GM18502 (cell line): Measurements from ENCODE around the gene MCRIP2.
"Not testable (repeated sequence)": the region's sequence is repeated elsewhere in the genome, so short reads cannot be mapped to it uniquely, and the experiment has no call there.

Experiments used
- ATAC-seq: cut with Tn5 transposase; IDR thresholded peaks from one replicate; pipeline ENCODE4 v1.9.1; 2021; ENCODE audit warnings: mild to moderate bottlenecking; ENCODE audit not compliant: unreplicated experiment, poor library complexity

The MCRIP2 gene

GRCh38 chr16:678858-679813, 37.5 kb downstream of the MCRIP2 start:
- ATAC-seq: no peak

GRCh38 chr16:679814-680624, 38.4 kb downstream of the MCRIP2 start, which contains the start of gene STUB1:
Gene STUB1 (plus strand): TSS chr16:680410. CDS start chr16:680526, 116 bp downstream.
- ATAC-seq: peak; percentile 41

GRCh38 chr16:680625-680945, 39.0 kb downstream of the MCRIP2 start:
- no peak for ATAC-seq

- ATAC-seq: no peak
These were observed 39.5 kb downstream of the MCRIP2 start for GRCh38 chr16:680967-681745.

- ATAC-seq: no peak
These were observed 40.3 kb downstream of the MCRIP2 start for GRCh38 chr16:681746-682427.

- ATAC-seq: no peak
These were observed 41.1 kb downstream of the MCRIP2 start for GRCh38 chr16:682493-683395.

- no peak for ATAC-seq
These were observed 41.9 kb downstream of the MCRIP2 start for GRCh38 chr16:683396-684070.

GRCh38 chr16:684071-684794, 42.6 kb downstream of the MCRIP2 start, which contains the start of gene JMJD8:
Gene JMJD8 (minus strand): TSS chr16:684334. CDS start chr16:684319, 15 bp downstream.
- ATAC-seq: peak; percentile 68

GRCh38 chr16:684961-685696, 43.5 kb downstream of the MCRIP2 start:
- no peak for ATAC-seq

GRCh38 chr16:685967-686366, 44.3 kb downstream of the MCRIP2 start:
- no peak for ATAC-seq

- no peak for ATAC-seq
These were observed 45.0 kb downstream of the MCRIP2 start for GRCh38 chr16:686459-687260.

- no peak for ATAC-seq
These were observed 45.9 kb downstream of the MCRIP2 start for GRCh38 chr16:687499-687898.

- no peak for ATAC-seq
These were observed 47.7 kb downstream of the MCRIP2 start for GRCh38 chr16:689175-689897.

GRCh38 chr16:691242-691641, 49.6 kb downstream of the MCRIP2 start:
- ATAC-seq: not testable (repeated sequence)

- ATAC-seq: no peak
These were observed 50.9 kb downstream of the MCRIP2 start for GRCh38 chr16:692356-693108.
